HCEC 1CT (cell line): ENCODE results near the gene RANBP3.
"Not testable (repeated sequence)": the region's sequence is repeated elsewhere in the genome, so short reads cannot be mapped to it uniquely, and the experiment has no call there.

Source experiments
- DNase-seq: peaks from one replicate; pipeline ENCODE4 v3.0.0-alpha.2; 2017

Gene RANBP3

GRCh38 chr19:5977785-5978605, at the start of gene RANBP3:
RANBP3 (minus strand) TSS chr19:5978140; CDS start chr19:5978082, 58 bp downstream.
- DNase-seq = peak; percentile 99

- no peak for DNase-seq
Observed at GRCh38 chr19:6026390-6027227, 48.7 kb upstream of the RANBP3 start.

DNA sequence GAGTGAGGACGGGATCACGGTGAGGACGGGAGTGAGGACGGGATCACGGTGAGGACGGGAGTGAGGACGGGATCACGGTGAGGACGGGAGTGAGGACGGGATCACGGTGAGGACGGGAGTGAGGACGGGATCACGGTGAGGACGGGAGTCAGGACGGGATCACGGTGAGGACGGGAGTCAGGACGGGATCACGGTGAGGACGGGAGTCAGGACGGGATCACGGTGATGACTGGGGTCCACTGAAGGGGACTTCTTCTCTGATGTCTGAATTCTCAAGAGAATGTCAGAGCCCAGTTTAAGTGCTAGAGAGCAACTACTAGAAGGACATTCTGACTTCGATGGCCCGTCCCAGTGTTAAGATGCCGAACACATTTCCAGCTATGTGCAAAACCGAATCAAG, 46.8 kb upstream of the RANBP3 start:
- not testable (repeated sequence) for DNase-seq

DNA sequence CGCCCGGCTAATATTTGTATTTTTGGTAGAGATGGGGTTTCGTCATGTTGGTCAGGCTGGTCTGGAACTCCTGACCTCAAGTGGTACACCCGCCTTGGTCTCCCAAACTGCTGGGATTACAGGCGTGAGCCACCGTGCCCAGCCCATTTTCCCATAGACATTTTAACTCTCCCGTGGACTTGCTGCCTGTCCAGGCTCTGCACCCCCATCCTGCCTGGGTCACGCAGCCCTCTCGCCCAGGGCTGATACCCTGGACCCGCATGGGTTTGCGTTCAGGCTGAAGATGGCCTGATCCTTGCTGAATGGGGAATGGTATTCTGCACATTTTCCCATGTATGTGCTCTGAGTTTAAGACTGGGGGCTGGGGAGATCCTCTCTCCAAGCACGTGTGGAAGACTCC, 46.0 kb upstream of the RANBP3 start:
- no peak for DNase-seq

DNA sequence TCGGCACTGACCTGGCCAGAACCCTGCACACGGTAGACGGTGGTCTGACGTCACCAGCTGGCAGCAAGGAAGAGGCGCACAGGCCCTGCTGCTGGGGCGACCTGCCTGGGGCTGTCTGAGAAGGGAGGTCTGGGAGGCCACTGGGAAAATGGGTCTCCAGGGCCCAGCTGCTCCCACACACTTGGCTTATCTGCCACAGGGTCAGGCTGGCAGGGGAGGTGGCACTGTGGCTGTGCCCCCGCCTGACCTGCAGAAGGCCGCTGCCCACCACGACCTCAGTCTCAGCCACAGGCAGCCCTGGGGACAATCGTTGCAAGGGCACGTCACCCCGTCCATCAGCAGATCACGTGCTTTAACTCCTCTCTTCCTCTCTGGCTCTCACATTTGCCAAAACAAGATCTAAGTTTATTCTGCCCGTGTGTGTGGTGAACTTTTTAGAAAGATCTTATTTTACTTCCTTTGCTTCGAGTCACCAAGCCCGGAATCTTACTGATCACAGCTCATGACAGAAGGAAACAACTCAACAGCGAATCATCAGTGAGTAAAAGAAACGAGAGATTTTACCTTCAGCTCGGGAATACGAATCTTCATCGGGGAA, 45.2 kb upstream of the RANBP3 start:
- DNase-seq = peak; percentile 61

DNA sequence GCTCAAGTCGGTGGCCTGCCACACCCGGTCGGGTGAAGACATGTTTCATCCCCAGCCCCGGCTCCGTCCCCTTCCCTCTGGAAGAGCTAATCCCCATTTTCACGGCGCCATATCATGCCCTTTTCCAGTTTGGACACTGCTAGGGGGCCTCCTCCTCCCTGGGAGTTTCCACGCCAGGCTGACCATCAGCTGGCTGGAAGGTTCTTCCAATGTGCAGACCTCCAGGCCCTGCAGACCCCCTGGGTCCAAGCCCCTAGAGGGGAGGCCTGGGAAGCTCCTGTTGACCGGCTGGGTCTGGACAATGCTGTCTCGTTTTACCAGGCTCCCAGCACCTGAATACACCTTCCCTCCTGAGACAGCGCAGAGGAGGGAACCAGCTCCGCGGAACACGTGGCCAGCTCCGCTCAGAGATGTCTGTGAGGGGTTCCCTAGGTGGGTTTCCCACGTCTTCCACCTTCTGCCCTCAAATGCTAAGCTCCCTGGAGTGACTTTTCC, 44.7 kb upstream of the RANBP3 start:
- DNase-seq = no peak

DNA sequence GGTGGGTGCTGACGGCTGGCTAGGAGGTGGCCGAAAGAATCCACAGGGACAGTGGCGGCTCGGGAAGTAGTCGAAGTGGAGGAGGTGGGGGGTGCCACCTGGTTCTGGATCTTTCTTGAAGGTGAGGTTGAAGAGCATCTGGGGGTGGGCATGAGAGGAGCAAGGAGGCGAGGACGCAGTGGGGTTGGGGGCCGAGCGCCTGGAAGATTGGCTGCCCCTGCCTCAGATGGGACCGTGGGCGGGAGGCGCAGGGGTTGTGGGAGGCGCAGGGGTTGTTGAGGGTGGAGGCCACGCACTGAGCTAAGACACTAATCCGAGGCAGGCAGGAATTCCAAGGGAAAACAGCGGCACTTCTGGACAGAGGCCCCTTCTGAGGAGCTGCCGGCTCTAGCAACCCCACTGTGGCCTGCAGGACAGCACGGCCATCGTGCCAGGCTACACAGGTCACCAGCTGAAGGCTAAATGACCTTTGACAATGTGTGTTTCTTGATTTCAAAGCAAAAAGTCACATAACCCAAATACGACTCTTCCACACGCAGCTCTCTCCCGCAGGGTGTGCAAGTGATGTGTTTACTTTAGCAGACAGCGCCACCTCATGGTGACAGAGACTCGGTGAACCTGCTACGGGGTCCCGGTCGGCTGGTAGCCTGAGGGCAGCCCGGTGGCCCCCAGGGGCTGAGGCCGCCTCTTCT, 44.1 kb upstream of the RANBP3 start:
- DNase-seq = peak; percentile 55

- DNase-seq = no peak
Observed at GRCh38 chr19:6020972-6021805, 43.2 kb upstream of the RANBP3 start.

GRCh38 chr19:6020166-6020882, 42.4 kb upstream of the RANBP3 start:
- no peak for DNase-seq

GRCh38 chr19:6018786-6019185, 40.8 kb upstream of the RANBP3 start:
- no peak for DNase-seq

DNA sequence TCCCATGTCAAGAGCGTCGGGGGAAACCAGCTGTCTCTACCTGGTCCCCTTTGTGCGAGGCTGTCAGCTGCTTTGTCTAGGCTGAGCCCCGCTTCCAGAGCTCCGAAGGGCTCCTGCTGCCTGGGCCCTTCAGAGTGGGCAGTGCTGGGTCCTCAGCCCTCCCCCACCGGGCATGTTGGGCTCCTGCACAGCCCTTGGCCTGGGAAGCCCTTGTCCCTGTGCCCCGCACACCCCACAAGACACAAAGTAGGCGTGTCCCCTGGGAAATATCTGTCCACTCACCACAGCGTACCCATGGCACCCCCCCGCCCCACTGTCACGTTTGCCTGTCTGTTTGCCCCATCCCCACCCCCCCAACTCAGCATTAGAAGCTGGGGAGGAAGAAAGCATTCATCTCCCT, 39.6 kb upstream of the RANBP3 start:
- DNase-seq = no peak

DNA sequence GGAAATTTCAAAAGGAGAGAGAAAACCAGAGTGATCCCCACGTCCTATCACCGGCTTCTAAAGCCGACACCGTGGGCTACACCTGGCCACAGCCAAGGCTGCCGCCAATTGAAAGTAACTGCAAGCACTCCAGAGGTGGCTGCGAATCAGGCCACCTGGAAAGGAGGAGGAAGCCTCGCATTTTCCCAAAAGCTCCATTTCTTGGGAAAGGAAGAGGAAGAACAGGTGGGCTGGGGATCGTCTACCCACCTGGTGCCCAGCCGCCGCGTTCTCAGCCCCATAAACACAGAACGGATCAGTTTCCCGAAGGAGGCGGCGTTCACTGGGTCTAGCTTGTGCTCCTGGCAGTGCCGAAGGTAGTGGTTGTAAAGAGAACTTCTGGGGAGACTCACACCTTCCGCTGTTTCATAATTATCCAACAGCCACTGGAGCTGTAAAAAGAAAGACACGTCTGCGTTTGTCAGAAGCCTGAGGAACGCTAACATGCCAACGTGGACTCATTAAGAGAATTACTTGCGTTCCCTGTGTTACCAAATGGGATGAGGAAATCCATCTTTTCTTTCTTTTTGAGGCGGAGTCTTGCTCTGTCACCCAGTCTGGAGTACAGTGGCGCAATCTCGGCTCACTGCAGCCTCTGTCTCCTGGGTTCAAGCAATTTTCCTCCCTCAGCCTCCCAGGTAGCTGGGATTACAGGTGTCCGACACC, 38.1 kb upstream of the RANBP3 start:
- DNase-seq = no peak

GRCh38 chr19:6014551-6015135, 36.7 kb upstream of the RANBP3 start:
- no peak for DNase-seq

- no peak for DNase-seq
Observed at GRCh38 chr19:6012426-6013170, 34.7 kb upstream of the RANBP3 start.

GRCh38 chr19:6011794-6012193, 33.9 kb upstream of the RANBP3 start:
- DNase-seq = no peak

DNA sequence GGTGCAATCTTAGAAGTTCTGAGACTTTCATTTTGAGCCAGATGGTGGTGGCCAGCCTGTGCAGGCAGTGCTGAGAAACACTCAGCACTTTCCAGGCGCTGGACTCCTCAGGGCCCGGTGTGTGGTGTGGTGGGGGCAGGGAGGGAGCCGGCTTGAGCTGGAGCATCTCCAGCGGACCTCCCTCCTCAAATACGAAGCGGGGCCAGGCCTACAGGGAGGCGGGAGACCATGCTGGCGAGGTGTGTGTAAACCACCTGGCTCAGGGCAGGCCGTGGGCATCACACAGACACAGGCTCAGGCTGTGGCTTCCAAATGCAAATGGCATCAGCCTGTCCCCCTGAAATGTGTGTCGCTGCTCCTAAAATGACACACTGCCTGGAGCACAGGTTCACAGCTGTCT, 33.3 kb upstream of the RANBP3 start:
- DNase-seq = no peak

GRCh38 chr19:6010107-6010506, 32.2 kb upstream of the RANBP3 start:
- DNase-seq = no peak

DNA sequence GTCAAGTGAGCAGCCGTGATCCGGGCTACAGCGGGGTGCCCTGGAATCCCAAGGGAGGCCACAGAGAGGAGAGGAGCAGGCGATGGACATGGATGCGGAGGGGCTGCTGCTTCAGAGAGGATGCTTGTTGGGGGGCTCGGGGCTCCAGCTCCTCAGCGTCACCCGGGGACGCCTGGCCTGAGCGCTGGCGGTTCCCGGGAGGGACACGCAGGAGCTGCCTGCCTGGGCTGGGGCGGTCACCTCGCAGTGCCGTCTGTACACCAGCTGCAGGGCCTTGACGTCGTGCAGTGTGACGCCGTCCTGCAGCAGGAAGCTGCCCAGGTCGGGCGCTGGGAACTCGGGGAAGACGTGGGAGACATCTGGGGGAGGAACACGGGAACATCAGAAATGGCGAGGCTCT, 29.9 kb upstream of the RANBP3 start:
- DNase-seq = no peak

DNA sequence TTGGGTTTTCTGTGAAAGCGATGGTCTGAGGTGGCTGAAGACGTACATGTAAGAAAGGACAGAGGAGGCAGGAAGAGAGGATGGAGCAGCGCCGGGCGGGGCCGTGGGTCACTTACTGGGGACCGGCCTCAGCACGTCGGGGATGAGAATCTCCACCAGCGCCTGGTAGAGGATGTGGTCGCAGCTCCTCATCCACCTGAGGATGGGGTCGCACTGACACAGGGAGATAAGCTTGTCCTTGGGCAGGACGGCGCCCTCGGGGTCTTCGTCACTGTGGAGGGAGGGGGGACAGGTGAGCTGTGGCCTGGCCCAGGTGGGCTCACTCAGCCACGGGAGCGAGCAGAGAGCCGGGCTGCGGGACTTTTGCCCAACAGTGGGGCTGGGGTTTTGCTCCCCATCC, 29.0 kb upstream of the RANBP3 start:
- DNase-seq = no peak
